ENCODE measurements around the gene WASL.
"Not testable (repeated sequence)": the region's sequence is repeated elsewhere in the genome, so short reads cannot be mapped to it uniquely, and the experiment has no call there.

Gene WASL

DNA sequence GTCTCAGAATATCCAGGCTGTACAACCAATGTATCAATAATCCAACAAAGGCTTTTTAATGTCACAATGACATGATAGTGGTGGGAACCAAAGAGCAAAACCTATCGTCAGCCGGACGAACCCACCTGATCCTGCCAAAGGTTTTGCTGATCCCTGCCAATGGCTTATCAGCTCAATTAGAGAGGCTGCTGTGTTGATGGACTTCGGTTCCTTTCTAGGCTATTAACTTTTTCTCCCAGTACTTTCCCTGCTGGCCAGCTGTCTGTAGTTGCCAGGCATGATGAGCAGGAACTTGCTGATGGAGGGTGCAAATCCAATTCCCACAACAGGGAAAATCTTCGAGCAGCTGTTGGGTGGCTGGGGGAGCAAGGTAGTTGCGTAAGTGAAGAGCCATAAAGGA, 90.8 kb downstream of the WASL start:
- no peak for DNase-seq (ENCODE audit: low read depth)

DNA sequence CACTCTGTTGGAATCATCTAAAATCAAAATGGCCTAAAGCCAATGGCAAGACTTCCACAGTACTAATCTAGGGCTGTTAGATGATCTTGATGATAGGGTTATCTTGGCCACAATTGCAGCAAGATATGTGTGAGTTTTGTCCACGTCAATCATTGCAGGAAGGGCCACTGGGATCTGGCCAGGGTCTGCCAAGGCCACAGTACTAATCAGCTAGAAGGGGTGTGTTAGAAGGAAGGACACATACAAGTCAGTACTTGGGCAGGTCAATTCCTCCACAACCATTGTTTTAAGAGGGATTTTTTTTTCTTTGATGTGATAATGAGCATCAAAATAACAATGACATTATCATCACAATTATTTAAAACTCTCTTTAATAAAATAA, 91.5 kb downstream of the WASL start:
- DNase-seq (ENCODE audit: low read depth) = no peak

DNA sequence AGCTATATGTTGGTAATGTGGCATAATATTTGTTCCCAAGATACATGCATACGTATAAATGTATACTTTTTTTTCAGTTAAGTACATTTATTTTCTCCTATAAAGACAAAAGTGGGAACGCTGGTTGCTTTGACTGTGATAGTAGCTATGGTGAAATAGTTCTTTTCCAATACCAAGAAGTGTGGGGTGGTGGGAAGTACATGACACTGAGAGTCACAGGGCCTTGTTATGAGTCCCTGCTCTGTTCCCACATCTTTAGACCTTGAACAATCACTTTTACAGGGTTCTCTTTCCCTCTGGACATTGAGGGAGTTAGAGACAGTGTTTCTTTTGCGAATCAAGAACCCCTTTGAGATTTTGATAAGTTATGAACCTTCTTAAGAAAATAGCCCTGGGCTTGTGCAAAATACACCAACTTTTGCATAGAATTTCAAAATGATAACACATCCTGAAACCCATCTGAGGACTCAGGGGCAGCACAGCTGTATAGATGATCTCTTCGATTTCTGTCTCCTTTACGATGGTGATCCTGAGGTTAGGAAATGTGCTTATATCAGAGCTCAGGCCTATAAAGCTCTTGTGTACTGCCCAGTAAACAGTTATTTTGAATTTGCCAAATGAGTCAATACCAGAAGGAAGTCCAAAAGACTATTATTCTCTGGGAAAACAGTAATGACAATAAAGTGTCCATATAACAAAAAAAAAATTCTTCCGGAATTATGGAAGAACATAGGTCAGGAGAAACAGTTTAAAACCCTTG, 92.1 kb downstream of the WASL start:
- no peak for DNase-seq (ENCODE audit: low read depth)

DNA sequence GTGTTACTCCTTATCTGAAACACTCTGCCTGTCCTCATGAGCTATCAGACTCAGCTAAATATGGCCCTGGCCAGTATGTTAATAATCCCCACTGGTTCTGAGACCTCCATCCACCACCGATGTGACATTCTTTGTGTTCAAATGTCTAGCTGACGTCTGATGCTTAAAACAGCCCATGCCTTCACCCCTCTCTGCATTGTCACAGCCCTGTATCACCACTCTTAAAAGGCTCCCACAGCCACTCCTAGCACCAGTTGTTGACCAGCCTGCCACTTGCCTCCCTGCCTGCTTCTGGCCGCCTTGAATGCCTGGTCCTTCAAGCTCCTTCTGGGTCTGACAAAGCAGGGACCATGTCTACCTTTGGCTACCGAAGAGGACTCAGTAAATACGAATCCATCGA, 93.2 kb downstream of the WASL start, which contains the start of gene LMOD2:
Gene LMOD2, plus strand, starts transcription at position 253 of the 400 bp plus-strand sequence. Its CDS starts 98 bp downstream, at position 351.
- no peak for DNase-seq (ENCODE audit: low read depth)

DNA sequence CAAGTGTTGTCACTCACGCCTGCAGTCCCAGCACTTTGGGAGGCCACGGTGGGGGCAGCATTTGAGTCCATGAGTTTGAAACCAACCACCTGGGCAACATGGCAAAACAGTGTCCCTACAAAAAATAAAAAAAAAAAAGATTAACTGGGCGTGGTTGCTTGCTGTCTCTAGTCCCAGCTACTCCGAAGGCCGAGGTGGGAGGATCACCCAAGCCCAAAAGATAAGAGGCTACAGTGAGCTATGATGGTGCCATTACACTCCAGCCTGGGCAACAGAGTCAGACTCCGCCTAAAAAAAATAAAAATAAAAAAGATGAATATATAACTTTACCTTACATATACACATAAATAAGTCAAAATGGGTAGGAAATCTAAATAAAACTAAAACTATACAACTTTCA, 95.6 kb downstream of the WASL start:
- DNase-seq (ENCODE audit: low read depth) = no peak

DNA sequence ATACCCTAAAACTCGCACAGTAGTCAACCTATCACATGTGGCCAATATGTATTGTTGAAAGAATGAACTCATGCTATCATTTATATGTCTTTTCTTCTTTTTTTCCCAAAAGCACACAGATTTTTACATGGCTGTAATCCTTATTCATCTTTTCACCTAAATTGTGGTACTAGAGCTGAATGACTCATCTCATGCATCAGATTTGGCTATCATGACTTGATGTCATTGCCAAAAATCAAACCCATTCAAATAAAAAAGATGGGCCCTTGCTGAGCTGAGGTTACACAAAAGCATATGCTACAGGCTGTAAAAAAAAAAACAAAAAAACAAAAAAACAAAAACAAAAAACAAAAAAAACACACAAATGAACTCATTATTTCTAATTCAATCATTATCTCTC, 96.4 kb downstream of the WASL start:
- DNase-seq (ENCODE audit: low read depth) = no peak

DNA sequence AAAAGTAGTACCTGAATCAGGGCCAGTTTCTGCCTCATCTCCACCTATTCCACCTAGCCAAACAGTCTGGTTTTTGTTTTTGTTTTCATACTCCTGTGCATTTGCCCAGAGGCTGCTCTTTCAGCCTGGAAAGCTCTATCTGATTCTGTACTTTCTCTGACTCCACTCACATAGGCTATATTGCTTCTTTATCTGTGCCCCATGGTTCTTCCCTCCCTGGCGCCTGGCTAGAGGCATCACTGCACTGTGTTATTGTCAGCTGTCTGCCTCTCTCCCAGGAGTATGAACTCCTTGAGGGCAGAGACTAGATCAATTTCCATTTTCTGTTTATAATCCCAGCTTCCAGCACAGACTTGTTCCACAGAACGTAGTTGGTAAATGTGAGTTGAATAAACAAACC, 98.2 kb downstream of the WASL start:
- DNase-seq (ENCODE audit: low read depth) = no peak

DNA sequence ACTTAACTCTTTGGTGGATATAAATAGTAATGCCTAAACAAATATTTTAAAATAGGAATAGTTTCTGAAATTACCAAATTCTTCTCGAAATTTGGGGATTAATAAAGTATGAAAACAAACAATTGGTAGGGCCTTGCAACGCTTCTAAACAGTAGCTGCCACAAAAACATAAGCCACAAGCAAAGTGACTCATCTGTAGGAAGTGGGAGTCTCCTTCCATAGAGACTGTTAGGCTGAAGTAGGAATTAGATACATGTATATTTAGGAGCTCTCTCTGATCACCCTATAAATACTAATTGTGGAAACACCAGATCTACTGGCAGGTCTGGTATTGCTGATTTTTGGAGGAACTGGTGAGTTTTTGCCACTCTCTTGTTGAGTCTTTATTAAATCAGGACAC, 98.8 kb downstream of the WASL start:
- no peak for DNase-seq (ENCODE audit: low read depth)

DNA sequence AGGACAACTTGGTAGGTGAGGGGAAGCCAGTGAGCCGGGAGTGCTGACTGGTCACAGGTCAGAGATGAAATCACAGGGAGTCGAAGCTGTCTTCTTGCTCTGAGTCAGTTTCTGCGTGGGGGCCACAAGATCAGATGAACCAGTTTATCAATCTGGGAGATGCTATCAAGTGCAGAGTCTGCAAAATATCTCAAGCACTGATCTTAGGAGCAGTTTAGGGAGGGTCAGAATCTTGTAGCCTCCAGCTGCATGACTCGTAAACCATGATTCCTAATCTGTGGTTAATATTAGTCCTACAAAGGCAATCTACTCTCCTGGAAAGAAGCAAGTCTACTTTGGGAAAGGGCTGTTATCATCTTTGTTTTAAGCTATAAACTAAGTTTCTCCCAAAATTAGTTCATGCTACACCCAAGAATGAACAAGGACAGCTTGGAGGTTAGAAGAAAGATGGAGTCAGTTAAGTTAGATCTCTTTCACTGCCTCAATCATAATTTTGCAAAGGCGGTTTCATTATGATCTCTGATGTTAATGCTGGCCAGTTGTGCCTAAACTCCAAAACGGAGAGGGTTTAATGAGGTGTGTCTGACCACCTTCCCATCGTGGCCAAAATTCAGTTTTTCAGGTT, 101.6 kb downstream of the WASL start:
- DNase-seq (ENCODE audit: low read depth) = no peak

DNA sequence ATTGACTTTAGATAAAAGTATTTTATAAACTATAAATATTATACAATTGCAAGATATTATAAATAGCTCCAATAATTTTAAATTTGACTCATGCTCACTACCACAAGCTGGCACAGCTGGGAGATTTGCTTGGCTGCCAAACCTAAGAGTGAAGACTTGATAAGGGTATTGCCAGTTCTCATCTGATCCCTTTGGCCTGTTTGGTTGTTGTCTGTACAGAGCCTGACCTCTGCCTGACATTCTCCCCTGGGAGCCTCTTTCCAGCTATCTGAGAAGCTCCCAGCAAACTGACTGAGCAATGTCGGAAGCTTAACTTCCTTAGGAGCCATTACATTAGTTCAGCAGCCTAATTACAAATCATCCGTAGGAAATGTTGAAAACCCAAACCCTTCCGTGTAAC, 103.3 kb downstream of the WASL start:
- no peak for DNase-seq (ENCODE audit: low read depth)

DNA sequence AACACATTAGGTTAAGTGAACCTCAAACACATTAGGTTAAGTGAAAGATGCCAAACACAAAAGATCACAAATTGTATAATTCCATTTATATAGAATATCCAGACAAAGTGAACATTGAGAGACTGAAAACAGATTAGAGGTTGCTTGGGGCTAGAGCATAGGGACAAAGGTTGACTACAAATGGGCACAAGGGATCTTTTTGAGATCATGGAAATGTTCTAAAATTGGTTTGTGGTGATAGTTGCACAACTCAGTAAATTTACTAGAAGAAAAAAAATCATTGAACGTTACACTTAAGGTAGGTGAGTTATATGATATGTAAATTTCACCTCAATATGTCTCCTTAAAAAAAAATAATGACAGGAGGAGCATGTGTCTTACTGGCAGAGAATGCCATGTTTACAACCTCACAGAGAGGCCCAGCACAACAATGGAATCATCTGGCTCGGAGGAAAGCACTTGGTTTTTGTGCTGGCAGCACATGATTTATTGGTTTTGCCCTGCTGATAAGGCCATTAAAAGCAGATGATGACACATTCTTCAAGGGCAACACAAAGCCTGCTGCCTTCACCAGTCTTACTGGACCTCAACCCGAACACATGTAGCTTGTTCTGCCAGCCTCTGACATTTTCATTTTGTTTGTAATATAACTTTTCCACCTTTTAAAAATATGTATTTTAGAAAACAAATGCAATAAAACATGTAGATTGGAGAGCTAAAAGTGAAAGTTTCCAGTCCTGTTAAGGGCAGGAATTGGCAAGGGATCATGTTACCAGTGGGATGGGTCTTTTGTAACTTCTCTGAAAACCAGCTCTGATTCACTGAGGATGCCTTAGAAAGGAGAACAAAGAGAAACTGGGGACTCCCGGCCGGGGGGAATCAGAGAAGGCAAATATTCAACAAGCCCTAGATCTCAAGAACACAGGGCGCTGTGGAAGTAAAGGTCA, 105.0 kb downstream of the WASL start:
- peak; percentile 25 for DNase-seq (ENCODE audit: low read depth)

DNA sequence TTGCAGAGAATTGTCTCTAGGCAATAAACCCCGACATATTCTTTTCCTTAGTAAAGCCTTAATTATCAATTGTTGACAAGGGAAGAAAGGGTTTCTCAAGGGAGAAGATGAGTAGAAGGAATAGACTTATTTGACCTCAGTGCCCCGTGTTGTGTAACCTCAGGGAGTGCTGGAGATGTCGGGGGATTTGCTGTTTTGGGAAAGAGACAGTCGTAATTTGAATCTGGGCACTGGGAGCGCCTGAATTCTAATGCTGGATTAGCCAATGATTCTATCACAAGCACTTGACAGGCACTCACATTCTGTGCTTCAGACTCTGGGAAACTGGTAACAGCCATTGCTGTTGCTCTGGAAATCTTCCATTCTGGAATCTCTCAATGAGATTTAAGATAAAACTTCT, 106.9 kb downstream of the WASL start:
- no peak for DNase-seq (ENCODE audit: low read depth)

DNA sequence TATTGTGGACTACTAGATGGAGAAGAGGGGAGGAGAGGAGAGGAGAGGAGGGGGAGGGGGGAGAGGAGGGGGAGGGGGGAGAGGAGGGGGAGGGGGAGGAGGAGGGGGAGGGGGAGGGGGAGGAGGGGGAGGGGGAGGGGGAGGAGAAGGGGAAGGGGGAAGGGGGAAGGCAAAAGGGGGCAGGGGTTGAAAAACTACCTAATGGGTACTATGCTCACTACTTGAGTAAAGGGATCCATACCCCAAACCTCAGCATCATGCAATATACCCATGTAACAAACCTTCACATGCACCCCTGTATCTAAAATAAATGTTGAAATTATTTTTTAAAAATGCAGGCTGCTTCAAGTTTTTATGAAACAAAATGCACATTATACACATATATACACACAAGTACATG, 108.2 kb downstream of the WASL start:
- no peak for DNase-seq (ENCODE audit: low read depth)

DNA sequence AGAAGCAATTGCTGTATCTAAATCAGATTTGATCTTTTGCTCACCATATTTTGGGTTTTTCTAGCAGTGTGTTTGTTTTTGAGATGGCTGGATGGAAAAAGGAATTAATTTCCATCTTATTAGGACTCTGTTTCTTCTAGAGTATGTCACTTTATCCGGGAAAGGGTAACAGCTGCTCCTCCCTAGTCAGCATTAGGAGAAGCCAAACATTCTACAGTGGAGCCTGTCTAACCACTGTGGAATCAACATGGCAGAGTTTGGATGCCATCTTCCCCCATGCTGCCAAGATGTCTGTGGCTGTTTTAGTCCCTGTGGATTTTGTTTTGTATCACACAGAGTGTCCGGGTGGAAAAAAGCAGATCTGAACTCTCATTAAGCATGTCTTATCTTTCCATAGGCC, 109.2 kb downstream of the WASL start:
- no peak for DNase-seq (ENCODE audit: low read depth)

DNA sequence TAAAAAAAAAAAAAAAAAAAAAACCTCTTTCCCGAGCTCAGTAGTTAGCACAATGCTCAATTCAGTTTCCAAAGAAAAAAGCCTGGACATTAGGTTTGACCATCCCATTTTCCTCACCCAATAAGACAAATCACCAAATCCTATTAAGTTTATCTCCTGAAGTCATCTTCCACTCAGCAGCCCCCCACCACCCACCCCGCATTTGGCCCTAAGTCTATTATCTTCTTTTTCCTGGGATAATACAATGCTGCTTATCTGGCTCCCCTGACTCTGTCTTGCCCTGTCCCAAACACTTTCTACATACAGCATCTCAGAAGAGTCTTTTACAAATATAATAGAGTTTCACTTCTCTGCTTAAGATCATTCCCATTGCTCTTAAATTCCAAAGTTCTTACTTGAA, 110.9 kb downstream of the WASL start:
- DNase-seq (ENCODE audit: low read depth) = no peak

DNA sequence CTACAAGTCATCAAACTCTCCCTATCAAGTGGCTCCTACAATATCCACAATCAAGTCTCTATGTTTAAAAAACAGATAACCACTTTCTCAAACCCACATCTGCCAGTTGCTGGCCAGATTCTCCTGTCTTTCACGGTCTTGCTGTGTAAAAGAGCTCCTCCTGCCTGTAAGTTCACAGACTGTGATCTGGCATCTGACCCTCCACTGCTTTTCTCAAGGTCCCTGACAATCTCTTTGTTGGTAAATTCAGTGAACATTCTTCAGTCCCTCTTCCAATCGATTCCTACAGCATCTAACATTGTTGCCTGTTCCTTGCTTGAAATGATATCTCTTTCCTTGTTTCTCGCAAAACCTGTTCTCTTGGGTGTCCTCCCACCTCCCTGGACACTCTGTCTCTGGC, 111.6 kb downstream of the WASL start:
- no peak for DNase-seq (ENCODE audit: low read depth)

DNA sequence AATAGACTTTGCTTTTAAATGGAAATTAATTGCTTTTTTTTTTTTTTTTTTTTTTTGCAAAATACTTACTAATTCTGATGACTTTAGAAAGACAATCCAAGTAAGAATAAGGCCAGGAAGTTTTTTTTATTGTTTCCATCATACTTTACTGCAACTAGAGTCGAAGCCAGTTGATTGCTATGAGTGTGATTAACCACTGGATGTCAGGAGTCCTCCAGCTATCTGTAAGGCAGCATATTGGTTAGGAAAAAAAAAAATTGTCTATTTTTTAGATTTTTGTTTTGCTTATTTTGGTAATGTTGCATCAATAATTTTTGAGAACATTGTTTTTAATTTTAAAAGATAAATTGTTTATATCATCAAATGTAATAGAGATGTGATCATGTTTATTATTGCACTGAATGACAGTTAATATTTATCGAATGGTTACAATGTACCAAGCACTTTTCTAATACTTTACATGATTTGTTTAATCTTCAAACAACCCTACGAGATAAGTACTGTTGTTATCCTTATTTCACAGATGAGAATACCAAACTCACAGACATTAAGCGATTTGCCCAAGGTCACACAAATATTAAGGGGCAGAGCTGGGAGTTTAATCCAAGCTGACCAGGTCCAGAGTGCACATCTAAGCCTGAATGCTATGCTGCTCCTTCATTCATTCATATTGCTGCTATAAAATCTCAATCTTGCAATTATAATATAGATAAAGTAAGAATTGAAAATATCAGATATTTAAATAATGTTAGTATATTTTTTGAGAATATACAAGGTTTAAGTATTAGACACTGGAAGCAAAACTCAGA, 113.0 kb downstream of the WASL start:
- DNase-seq (ENCODE audit: low read depth) = no peak

DNA sequence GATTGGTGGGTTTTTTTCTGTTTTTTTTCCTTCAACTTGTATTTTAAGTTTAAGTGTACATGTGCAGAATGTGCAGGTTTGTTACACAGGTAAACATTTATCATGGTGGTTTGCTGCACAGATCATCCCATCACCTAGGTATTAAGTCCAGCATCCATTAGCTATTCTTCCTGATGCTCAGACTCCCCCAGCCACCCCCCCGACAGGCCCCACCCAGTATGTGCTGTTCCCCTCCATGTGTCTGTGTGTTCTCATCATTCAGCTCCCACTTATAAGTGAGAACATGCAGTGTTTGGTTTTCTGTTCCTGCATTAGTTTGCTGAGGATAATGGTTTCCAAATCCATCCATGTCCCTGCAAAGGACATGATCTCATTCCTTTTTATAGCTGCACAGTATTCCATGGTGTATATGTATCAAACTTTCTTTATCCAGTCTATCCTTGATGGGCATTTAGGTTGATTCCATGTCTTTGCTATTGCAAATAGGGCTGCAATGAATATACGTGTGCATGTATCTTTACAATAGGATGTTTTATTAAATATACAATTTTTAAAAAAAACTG, 114.7 kb downstream of the WASL start:
- DNase-seq (ENCODE audit: low read depth) = not testable (repeated sequence)

DNA sequence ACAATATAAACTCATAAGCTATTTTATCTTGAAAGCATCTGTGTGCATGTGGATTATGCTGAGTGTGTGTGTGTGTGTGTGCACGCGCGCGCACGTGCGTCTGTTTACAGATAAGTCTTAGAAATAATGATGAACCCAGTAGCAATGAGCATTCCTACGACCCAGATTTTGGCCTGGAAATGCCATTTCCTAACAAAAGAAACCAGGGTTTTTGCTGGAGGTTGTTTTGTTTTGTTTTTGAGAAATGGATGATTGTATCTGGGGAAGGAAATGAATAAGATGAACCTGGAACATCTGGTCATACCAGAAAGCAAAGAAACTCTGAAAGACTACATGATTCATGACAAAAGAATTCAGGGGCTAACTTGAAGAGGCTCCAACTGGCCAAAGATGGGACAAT, 115.2 kb downstream of the WASL start:
- peak; percentile 81 for DNase-seq (ENCODE audit: low read depth)

DNA sequence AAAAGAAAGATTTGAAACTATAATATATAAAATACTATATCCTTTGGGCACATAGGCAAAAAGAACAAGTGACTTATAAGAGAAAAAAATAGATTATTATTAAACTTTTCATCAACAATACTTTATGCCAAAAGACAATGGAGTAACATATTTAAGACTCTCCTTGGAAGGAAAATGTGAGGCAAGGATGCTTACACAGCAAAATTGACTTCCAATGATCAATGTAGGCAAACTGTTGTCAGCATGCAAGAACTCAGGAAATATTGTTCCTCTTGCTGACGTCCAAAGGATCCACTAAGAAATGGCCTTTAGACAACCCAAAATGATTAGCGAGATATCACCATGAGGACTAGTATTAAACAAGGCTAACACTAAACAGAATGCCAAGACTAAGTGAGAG, 116.0 kb downstream of the WASL start:
- DNase-seq (ENCODE audit: low read depth) = no peak
